GM23338 (cell line): Measurements from ENCODE around the gene VWDE. TPM values are rescaled to one million over a fixed set of nuclear protein-coding genes. Genes with fewer than 3 reads are reported as not detected.

Source experiments
- ATAC-seq: fragments of 200-7000 bp; cut with Tn5 transposase; 3 replicates; pipeline ENCODE4 v1.9.1; 2020
- DNase-seq: peaks from one replicate; pipeline ENCODE4 v3.0.0-alpha.2; 2015; ENCODE audit warnings: low spot score
- H2AFZ ChIP-seq: fragments of 200-600 bp; sonication (generic); 2 replicates; pipeline ENCODE4 v1.8.0; 2016; ENCODE audit warnings: antibody characterized with exemption, mild to moderate bottlenecking, moderate library complexity
- H3F3A ChIP-seq: fragments of 200-600 bp; sonication (generic); replicated peaks from 2 replicates; pipeline ENCODE4 v1.8.0; 2017; ENCODE audit warnings: antibody characterized with exemption, mixed run types, low read depth
- H3K27ac ChIP-seq: fragments of 200-600 bp; sonication (generic); 2 replicates; pipeline ENCODE4 v1.6.1; 2016; ENCODE audit warnings: low read depth
- H3K27me3 ChIP-seq: fragments of 200-600 bp; sonication (generic); 2 replicates; pipeline ENCODE4 v1.8.0; 2016; ENCODE audit warnings: mild to moderate bottlenecking, mixed run types, moderate library complexity; ENCODE audit not compliant: insufficient read depth
- H3K36me3 ChIP-seq: fragments of 200-600 bp; sonication (generic); 2 replicates; pipeline ENCODE4 v1.8.0; 2016; ENCODE audit warnings: mild to moderate bottlenecking; ENCODE audit not compliant: insufficient read depth
- H3K4me1 ChIP-seq: fragments of 200-600 bp; sonication (generic); 2 replicates; pipeline ENCODE4 v1.8.0; 2016; ENCODE audit warnings: mild to moderate bottlenecking, moderate library complexity; ENCODE audit not compliant: insufficient read depth
- H3K4me2 ChIP-seq: fragments of 200-600 bp; sonication (generic); 2 replicates; pipeline ENCODE4 v1.7.1; 2017; ENCODE audit warnings: mixed run types
- H3K4me3 ChIP-seq: fragments of 200-600 bp; sonication (generic); 2 replicates; pipeline ENCODE4 v1.6.1; 2016; ENCODE audit warnings: mixed run types
- H3K79me2 ChIP-seq: fragments of 200-600 bp; sonication (generic); replicated peaks from 2 replicates; pipeline ENCODE4 v1.8.0; 2017; ENCODE audit warnings: mild to moderate bottlenecking; ENCODE audit not compliant: insufficient read depth
- H3K9me2 ChIP-seq: fragments of 200-600 bp; sonication (generic); 2 replicates; pipeline ENCODE4 v1.8.0; 2017; ENCODE audit not compliant: insufficient read depth
- H4K20me1 ChIP-seq: fragments of 200-600 bp; sonication (generic); replicated peaks from 2 replicates; pipeline ENCODE4 v1.8.0; 2017; ENCODE audit warnings: mild to moderate bottlenecking; ENCODE audit not compliant: insufficient read depth
- H3K27ac Mint-ChIP-seq: 2 replicates; pipeline ENCODE4 v1.8.0; 2020; ENCODE audit warnings: inconsistent platforms, mild to moderate bottlenecking, moderate library complexity, mixed read lengths
- H3K27me3 Mint-ChIP-seq: 3 replicates; pipeline ENCODE4 v1.8.0; 2022; ENCODE audit warnings: low read depth, mild to moderate bottlenecking, moderate library complexity, mixed read lengths, inconsistent platforms; ENCODE audit not compliant: insufficient read depth, poor library complexity
- H3K36me3 Mint-ChIP-seq: 3 replicates; pipeline ENCODE4 v1.8.0; 2021; ENCODE audit warnings: low read depth, mild to moderate bottlenecking, inconsistent platforms, moderate library complexity, mixed read lengths
- H3K4me1 Mint-ChIP-seq: 3 replicates; pipeline ENCODE4 v1.8.0; 2020; ENCODE audit warnings: mild to moderate bottlenecking, inconsistent platforms, mixed read lengths
- H3K4me3 Mint-ChIP-seq: 3 replicates; pipeline ENCODE4 v1.8.0; 2021; ENCODE audit warnings: moderate library complexity, mild to moderate bottlenecking, inconsistent platforms, mixed read lengths
- H3K9me3 Mint-ChIP-seq: 3 replicates; pipeline ENCODE4 v1.8.0; 2020; ENCODE audit warnings: moderate library complexity, mild to moderate bottlenecking, inconsistent platforms, mixed read lengths
- CREB1 ChIP-seq: fragments of 250-450 bp; sonication (Bioruptor Pico); IDR thresholded peaks from 2 replicates; pipeline ENCODE4 v1.5.0; 2020; ENCODE audit warnings: low read depth, mild to moderate bottlenecking, moderate library complexity
- EZH2 ChIP-seq: fragments of 200-600 bp; sonication (generic); IDR thresholded peaks from one replicate; pipeline ENCODE4 v1.8.0; 2017; ENCODE audit warnings: antibody characterized with exemption, mild to moderate bottlenecking, low read depth; ENCODE audit not compliant: unreplicated experiment
- EZH2phosphoT487 ChIP-seq: fragments of 200-600 bp; sonication (generic); IDR thresholded peaks from one replicate; pipeline ENCODE4 v1.8.1; 2018; ENCODE audit warnings: antibody characterized with exemption; ENCODE audit not compliant: unreplicated experiment
- JUNB ChIP-seq: IDR thresholded peaks from one replicate; pipeline ENCODE4 v1.6.1; 2016; ENCODE audit warnings: antibody characterized with exemption; ENCODE audit not compliant: unreplicated experiment
- NANOG ChIP-seq: IDR thresholded peaks from 2 replicates; pipeline ENCODE4 v1.6.1; 2016; ENCODE audit warnings: antibody characterized with exemption, borderline replicate concordance
- STAT1 ChIP-seq: IDR thresholded peaks from one replicate; pipeline ENCODE4 v1.6.1; 2016; ENCODE audit warnings: antibody characterized with exemption; ENCODE audit not compliant: unreplicated experiment
- ZNF114 ChIP-seq: fragments of 250-450 bp; sonication (Bioruptor Pico); IDR thresholded peaks from 2 replicates; pipeline ENCODE4 v1.5.0; 2020; ENCODE audit warnings: mild to moderate bottlenecking, moderate library complexity
- ZNF331 ChIP-seq: fragments of 250-450 bp; sonication (Bioruptor Pico); IDR thresholded peaks from 2 replicates; pipeline ENCODE4 v1.5.0; 2020; ENCODE audit warnings: low read depth, mild to moderate bottlenecking, moderate library complexity
- polyA plus RNA-seq: library from polyadenylated mRNA; unstranded; fragments of >200 nt; fragmentation: Nextera tagmentation; extraction: Ambion mirVana; gene quantifications from 2 replicates; pipeline ENCODE4 v1.2.1, GENCODE V29; 2016
- total RNA-seq: library from RNA; depleted of rRNA; stranded (reverse); fragments of >200 nt; shearing (Covaris generic); gene quantifications from 2 replicates; pipeline ENCODE4 v1.2.3, GENCODE V29; 2014
- TF ChIP-seq, protein P1 (sequence below), 2 experiments: fragments of 200-600 bp in 1 of 2; sonication (generic) in 1 of 2; conservative IDR thresholded peaks; 2 replicates each; pipeline versions ENCODE4 v1.5.1 to v1.6.1; 2016 to 2017; ENCODE audit warnings: antibody characterized with exemption in 2 of 2, low read depth in 2 of 2, mild to moderate bottlenecking in 2 of 2, moderate library complexity in 1 of 2
- TF ChIP-seq, protein P2 (sequence below): fragments of 250-450 bp; sonication (Bioruptor Pico); IDR thresholded peaks from 2 replicates; pipeline ENCODE4 v1.5.0; 2020; ENCODE audit warnings: mild to moderate bottlenecking, moderate library complexity

VWDE gene
- total and polyA plus RNA-seq, 2 experiments from 2014 or later = 24.6 to 45.5 TPM

DNA sequence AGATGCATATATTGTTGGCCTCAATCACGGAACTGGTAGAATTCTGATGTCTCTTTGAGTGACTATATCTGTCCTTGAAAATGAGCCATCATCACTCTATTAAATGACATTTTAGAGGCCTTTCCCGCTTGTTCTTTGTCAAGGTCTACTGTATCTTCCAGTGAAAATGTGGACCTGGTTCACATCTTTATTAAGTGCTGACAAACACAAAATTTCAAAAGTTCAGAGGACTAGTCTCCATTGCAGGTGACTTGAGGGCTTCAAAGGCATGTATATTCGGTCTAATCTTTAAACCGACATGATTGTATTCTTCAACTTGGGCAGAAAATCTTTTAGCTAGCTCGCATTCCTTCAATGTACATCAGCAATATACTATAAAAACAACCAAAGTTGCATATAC, 36.6 kb upstream of the VWDE start:
- Histone ChIP-seq H3K4me3 (no peak overlapping the region), H4K20me1 (no peaks in the 10 kb centered on the region), H3K27me3 (no peaks in the 10 kb centered on the region), H3K27ac (no peak overlapping the region), H3K4me1 (no peaks in the 10 kb centered on the region), H3F3A (no peaks in the 10 kb centered on the region), H3K36me3 (no peaks in the 10 kb centered on the region), H3K9me2 (peaks cover 4% of the 10 kb centered on the region), H2AFZ (no peak overlapping the region), H3K79me2 (no peaks in the 10 kb centered on the region), H3K4me2 (no peak overlapping the region)
- no peak overlapping the region for H3K4me3 Mint-ChIP-seq
- no peaks in the 10 kb centered on the region for H3K9me3 Mint-ChIP-seq
- DNase-seq (no peak), ATAC-seq (no peak)
- no peaks in the 10 kb centered on the region for H3K36me3 Mint-ChIP-seq
- H3K27ac Mint-ChIP-seq = no peak overlapping the region
- peaks cover 3% of the 10 kb centered on the region; the same call in 1 of the 3 replicates for H3K4me1 Mint-ChIP-seq
- H3K27me3 Mint-ChIP-seq = peaks cover 2% of the 10 kb centered on the region
- TF ChIP-seq STAT1 (no peak), NANOG (no peak), ZNF114 (CRISPR knock-in tag) (no peak), ZNF331 (CRISPR knock-in tag) (no peak), CREB1 (CRISPR knock-in tag) (no peak), JUNB (no peak), EZH2 (no peak), EZH2phosphoT487 (no peak)
- TF ChIP-seq, protein P1, sequence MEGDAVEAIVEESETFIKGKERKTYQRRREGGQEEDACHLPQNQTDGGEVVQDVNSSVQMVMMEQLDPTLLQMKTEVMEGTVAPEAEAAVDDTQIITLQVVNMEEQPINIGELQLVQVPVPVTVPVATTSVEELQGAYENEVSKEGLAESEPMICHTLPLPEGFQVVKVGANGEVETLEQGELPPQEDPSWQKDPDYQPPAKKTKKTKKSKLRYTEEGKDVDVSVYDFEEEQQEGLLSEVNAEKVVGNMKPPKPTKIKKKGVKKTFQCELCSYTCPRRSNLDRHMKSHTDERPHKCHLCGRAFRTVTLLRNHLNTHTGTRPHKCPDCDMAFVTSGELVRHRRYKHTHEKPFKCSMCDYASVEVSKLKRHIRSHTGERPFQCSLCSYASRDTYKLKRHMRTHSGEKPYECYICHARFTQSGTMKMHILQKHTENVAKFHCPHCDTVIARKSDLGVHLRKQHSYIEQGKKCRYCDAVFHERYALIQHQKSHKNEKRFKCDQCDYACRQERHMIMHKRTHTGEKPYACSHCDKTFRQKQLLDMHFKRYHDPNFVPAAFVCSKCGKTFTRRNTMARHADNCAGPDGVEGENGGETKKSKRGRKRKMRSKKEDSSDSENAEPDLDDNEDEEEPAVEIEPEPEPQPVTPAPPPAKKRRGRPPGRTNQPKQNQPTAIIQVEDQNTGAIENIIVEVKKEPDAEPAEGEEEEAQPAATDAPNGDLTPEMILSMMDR (conservative IDR thresholded peaks at IDR 0.05; ENCODE audit: low read depth in 2 of 2) = no peak
- TF ChIP-seq, protein P2, sequence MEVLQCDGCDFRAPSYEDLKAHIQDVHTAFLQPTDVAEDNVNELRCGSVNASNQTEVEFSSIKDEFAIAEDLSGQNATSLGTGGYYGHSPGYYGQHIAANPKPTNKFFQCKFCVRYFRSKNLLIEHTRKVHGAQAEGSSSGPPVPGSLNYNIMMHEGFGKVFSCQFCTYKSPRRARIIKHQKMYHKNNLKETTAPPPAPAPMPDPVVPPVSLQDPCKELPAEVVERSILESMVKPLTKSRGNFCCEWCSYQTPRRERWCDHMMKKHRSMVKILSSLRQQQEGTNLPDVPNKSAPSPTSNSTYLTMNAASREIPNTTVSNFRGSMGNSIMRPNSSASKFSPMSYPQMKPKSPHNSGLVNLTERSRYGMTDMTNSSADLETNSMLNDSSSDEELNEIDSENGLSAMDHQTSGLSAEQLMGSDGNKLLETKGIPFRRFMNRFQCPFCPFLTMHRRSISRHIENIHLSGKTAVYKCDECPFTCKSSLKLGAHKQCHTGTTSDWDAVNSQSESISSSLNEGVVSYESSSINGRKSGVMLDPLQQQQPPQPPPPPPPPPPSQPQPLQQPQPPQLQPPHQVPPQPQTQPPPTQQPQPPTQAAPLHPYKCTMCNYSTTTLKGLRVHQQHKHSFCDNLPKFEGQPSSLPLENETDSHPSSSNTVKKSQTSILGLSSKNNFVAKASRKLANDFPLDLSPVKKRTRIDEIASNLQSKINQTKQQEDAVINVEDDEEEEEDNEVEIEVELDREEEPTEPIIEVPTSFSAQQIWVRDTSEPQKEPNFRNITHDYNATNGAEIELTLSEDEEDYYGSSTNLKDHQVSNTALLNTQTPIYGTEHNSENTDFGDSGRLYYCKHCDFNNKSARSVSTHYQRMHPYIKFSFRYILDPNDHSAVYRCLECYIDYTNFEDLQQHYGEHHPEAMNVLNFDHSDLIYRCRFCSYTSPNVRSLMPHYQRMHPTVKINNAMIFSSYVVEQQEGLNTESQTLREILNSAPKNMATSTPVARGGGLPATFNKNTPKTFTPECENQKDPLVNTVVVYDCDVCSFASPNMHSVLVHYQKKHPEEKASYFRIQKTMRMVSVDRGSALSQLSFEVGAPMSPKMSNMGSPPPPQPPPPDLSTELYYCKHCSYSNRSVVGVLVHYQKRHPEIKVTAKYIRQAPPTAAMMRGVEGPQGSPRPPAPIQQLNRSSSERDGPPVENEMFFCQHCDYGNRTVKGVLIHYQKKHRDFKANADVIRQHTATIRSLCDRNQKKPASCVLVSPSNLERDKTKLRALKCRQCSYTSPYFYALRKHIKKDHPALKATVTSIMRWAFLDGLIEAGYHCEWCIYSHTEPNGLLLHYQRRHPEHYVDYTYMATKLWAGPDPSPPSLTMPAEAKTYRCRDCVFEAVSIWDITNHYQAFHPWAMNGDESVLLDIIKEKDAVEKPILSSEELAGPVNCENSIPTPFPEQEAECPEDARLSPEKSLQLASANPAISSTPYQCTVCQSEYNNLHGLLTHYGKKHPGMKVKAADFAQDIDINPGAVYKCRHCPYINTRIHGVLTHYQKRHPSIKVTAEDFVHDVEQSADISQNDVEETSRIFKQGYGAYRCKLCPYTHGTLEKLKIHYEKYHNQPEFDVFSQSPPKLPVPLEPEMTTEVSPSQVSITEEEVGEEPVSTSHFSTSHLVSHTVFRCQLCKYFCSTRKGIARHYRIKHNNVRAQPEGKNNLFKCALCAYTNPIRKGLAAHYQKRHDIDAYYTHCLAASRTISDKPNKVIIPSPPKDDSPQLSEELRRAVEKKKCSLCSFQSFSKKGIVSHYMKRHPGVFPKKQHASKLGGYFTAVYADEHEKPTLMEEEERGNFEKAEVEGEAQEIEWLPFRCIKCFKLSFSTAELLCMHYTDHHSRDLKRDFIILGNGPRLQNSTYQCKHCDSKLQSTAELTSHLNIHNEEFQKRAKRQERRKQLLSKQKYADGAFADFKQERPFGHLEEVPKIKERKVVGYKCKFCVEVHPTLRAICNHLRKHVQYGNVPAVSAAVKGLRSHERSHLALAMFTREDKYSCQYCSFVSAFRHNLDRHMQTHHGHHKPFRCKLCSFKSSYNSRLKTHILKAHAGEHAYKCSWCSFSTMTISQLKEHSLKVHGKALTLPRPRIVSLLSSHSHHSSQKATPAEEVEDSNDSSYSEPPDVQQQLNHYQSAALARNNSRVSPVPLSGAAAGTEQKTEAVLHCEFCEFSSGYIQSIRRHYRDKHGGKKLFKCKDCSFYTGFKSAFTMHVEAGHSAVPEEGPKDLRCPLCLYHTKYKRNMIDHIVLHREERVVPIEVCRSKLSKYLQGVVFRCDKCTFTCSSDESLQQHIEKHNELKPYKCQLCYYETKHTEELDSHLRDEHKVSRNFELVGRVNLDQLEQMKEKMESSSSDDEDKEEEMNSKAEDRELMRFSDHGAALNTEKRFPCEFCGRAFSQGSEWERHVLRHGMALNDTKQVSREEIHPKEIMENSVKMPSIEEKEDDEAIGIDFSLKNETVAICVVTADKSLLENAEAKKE (CRISPR knock-in tag) = no peak
